DOHH2 (cell line): ENCODE measurements around the gene HAO2.

Source experiments
- H3F3A ChIP-seq: fragments of 200-600 bp; sonication (generic), shearing (Covaris generic); 2 replicates; pipeline ENCODE4 v1.6.0; 2016; ENCODE audit warnings: antibody characterized with exemption, mild to moderate bottlenecking; ENCODE audit not compliant: control insufficient read depth, insufficient read depth
- H3K27ac ChIP-seq: fragments of 200-600 bp; sonication (generic); 2 replicates; pipeline ENCODE4 v1.5.1; 2014; ENCODE audit warnings: low read depth, mild to moderate bottlenecking, low read length, moderate library complexity
- H3K27me3 ChIP-seq: fragments of 200-600 bp; sonication (generic); 2 replicates; pipeline ENCODE4 v1.6.1; 2014; ENCODE audit warnings: mild to moderate bottlenecking, low read length, mixed read lengths; ENCODE audit not compliant: control insufficient read depth
- H3K36me3 ChIP-seq: fragments of 200-600 bp; sonication (generic); 2 replicates; pipeline ENCODE4 v1.6.1; 2014; ENCODE audit warnings: mild to moderate bottlenecking, low read length, moderate library complexity, mixed read lengths; ENCODE audit not compliant: control insufficient read depth
- H3K4me1 ChIP-seq: fragments of 200-600 bp; sonication (generic); 2 replicates; pipeline ENCODE4 v1.6.1; 2014; ENCODE audit warnings: mild to moderate bottlenecking, low read length, mixed read lengths; ENCODE audit not compliant: control insufficient read depth
- H3K4me2 ChIP-seq: fragments of 200-600 bp; sonication (generic); 2 replicates; pipeline ENCODE4 v1.6.0; 2014; ENCODE audit warnings: mild to moderate bottlenecking, low read length, moderate library complexity
- H3K4me3 ChIP-seq: fragments of 200-600 bp; sonication (generic); 2 replicates; pipeline ENCODE4 v1.5.1; 2014; ENCODE audit warnings: mild to moderate bottlenecking, low read length, mixed read lengths
- H3K79me2 ChIP-seq: fragments of 200-600 bp; sonication (generic); 2 replicates; pipeline ENCODE4 v1.6.1; 2014; ENCODE audit warnings: mild to moderate bottlenecking, low read length, mixed read lengths; ENCODE audit not compliant: control insufficient read depth
- H3K9me2 ChIP-seq: fragments of 200-600 bp; sonication (generic); replicated peaks from 2 replicates; pipeline ENCODE4 v1.6.1; 2014; ENCODE audit warnings: mild to moderate bottlenecking, low read length, mixed read lengths; ENCODE audit not compliant: control insufficient read depth
- H3K9me3 ChIP-seq: fragments of 200-600 bp; sonication (generic); 2 replicates; pipeline ENCODE4 v1.6.1; 2014; ENCODE audit warnings: antibody characterized with exemption, low read length, mixed read lengths; ENCODE audit not compliant: control insufficient read depth, insufficient read depth
- H4K20me1 ChIP-seq: fragments of 200-600 bp; sonication (generic); 2 replicates; pipeline ENCODE4 v1.6.0; 2014; ENCODE audit warnings: low read depth, mild to moderate bottlenecking, antibody characterized with exemption, low read length, moderate library complexity; ENCODE audit not compliant: control insufficient read depth, insufficient read depth
- CTCF ChIP-seq: fragments of 200-600 bp; sonication (generic); IDR thresholded peaks from one replicate; pipeline ENCODE4 v1.5.1; 2014; ENCODE audit warnings: antibody characterized with exemption, mild to moderate bottlenecking, low read depth, low read length; ENCODE audit not compliant: poor library complexity, severe bottlenecking
- EZH2phosphoT487 ChIP-seq: fragments of 200-600 bp; sonication (generic); IDR thresholded peaks from 2 replicates; pipeline ENCODE4 v1.6.1; 2017; ENCODE audit warnings: borderline replicate concordance, mild to moderate bottlenecking, antibody characterized with exemption, low read length, moderate library complexity, mixed read lengths

The HAO2 gene

DNA sequence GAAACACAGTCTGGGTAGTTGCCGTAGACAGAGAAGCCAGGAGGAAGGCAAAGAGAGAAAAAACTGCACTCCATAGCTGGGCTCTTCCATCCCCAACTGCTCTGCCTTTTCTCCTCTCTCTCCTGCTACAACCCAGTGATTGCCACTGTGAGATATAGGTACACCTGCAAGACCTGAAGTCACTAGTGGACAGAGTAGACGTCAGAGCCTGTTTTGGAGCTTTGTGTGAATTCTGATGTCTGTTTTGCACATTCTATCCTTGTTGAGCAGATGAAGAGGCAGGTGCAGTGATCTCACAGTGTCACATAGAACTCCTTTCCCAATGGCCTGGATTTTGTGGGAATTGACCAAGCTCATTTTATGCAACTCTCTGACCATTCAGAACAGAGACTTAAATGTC is 2.2 kb downstream of the HAO2 start:
- no peak overlapping the region for H3K27ac ChIP-seq
- H3K4me1 ChIP-seq: no peaks in the 10 kb centered on the region
- H3F3A ChIP-seq: no peaks in the 10 kb centered on the region
- no peaks in the 10 kb centered on the region for H3K79me2 ChIP-seq
- H3K27me3 ChIP-seq: peaks cover 3% of the 10 kb centered on the region; the same call in 1 of the 2 replicates
- no peak overlapping the region for H3K4me3 ChIP-seq
- H3K36me3 ChIP-seq: no peaks in the 10 kb centered on the region
- H3K9me3 ChIP-seq: no peaks in the 10 kb centered on the region
- no peak overlapping the region for H3K4me2 ChIP-seq
- no peaks in the 10 kb centered on the region for H4K20me1 ChIP-seq
- no peaks in the 10 kb centered on the region for H3K9me2 ChIP-seq
- TF ChIP-seq EZH2phosphoT487: no peak
- TF ChIP-seq CTCF: no peak

DNA sequence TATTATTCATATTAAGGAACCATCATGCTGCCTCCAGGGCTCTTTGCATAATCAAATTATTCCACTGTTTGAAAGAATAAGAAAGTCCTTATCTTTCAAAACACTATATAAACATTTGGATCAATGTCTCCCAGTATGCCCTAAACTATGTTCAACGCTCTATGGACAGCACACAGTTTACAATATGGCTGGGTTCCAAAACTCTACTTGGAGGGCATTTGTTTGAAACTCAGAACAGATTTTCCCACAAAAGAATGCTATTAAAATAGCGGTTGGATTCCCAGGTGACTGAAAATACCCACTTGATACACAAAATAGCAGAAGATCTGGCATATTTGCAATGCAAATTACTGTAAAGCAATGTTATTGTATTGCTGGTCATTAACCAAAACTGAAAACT is 3.2 kb downstream of the HAO2 start:
- no peaks in the 10 kb centered on the region for H3F3A ChIP-seq
- H3K9me3 ChIP-seq: no peaks in the 10 kb centered on the region
- no peaks in the 10 kb centered on the region for H3K4me1 ChIP-seq
- no peak overlapping the region for H3K27ac ChIP-seq
- no peaks in the 10 kb centered on the region for H3K9me2 ChIP-seq
- no peak overlapping the region for H3K4me3 ChIP-seq
- no peak for TF ChIP-seq CTCF
- no peak for TF ChIP-seq EZH2phosphoT487
- H3K4me2 ChIP-seq: no peak overlapping the region
- H3K79me2 ChIP-seq: no peaks in the 10 kb centered on the region
- H4K20me1 ChIP-seq: no peaks in the 10 kb centered on the region
- peaks cover 3% of the 10 kb centered on the region; the same call in 1 of the 2 replicates for H3K27me3 ChIP-seq
- no peaks in the 10 kb centered on the region for H3K36me3 ChIP-seq

GRCh38 chr1:119372503-119373086 is 4.0 kb downstream of the HAO2 start:
- Histone ChIP-seq H3K9me2 (no peaks in the 10 kb centered on the region), H3K4me1 (no peaks in the 10 kb centered on the region), H3K4me2 (no peak overlapping the region), H3K9me3 (no peaks in the 10 kb centered on the region), H3K79me2 (no peaks in the 10 kb centered on the region), H3F3A (no peaks in the 10 kb centered on the region), H3K36me3 (no peaks in the 10 kb centered on the region), H3K27me3 (no peaks in the 10 kb centered on the region; the same call in 1 of the 2 replicates), H3K27ac (no peak overlapping the region), H4K20me1 (no peaks in the 10 kb centered on the region), H3K4me3 (no peak overlapping the region)
- TF ChIP-seq EZH2phosphoT487 (no peak), CTCF (no peak)

GRCh38 chr1:119373465-119373864 is 4.9 kb downstream of the HAO2 start:
- no peak overlapping the region for H3K27ac ChIP-seq
- TF ChIP-seq EZH2phosphoT487: no peak
- TF ChIP-seq CTCF: no peak
- no peaks in the 10 kb centered on the region for H4K20me1 ChIP-seq
- no peak overlapping the region for H3K4me2 ChIP-seq
- no peak overlapping the region for H3K4me3 ChIP-seq
- no peaks in the 10 kb centered on the region for H3K36me3 ChIP-seq
- H3K79me2 ChIP-seq: no peaks in the 10 kb centered on the region
- H3F3A ChIP-seq: no peaks in the 10 kb centered on the region
- H3K4me1 ChIP-seq: no peaks in the 10 kb centered on the region
- no peaks in the 10 kb centered on the region for H3K9me2 ChIP-seq
- no peaks in the 10 kb centered on the region; the same call in 1 of the 2 replicates for H3K27me3 ChIP-seq
- H3K9me3 ChIP-seq: no peaks in the 10 kb centered on the region
